Sigmoid colon (tissue), 7 donors: ENCODE measurements around the gene SH2D6. TPM values are rescaled to one million over a fixed set of nuclear protein-coding genes. Genes with fewer than 3 reads are reported as not detected.
A peak's percentile ranks its signal among the peaks of the same experiment; 100 is the strongest.

Source experiments
- DNase-seq: peaks from one replicate; pipeline ENCODE4 v3.0.0-alpha.2; 2019
- H3K27ac ChIP-seq, 4 donors: fragments of 200-600 bp; sonication (generic); one replicate each; pipeline ENCODE4 v1.5.1; 2016 to 2019; ENCODE audit warnings: mild to moderate bottlenecking in 1 of 4
- H3K27me3 ChIP-seq, 3 donors: fragments of 200-600 bp; sonication (generic); one replicate each; pipeline ENCODE4 v1.5.1; 2019; ENCODE audit warnings: mild to moderate bottlenecking in 1 of 3
- H3K36me3 ChIP-seq, 4 donors: fragments of 200-600 bp; sonication (generic); one replicate each; pipeline ENCODE4 v1.5.1; 2016 to 2019
- H3K4me1 ChIP-seq, 4 donors: fragments of 200-600 bp; sonication (generic); one replicate each; pipeline ENCODE4 v1.5.1; 2017 to 2019
- H3K4me3 ChIP-seq, 4 donors: fragments of 200-600 bp; sonication (generic); one replicate each; pipeline ENCODE4 v1.5.1; 2017 to 2019; ENCODE audit warnings: mild to moderate bottlenecking in 2 of 4, moderate library complexity in 1 of 4
- H3K9me3 ChIP-seq, 4 donors: fragments of 200-600 bp in 3 of 4; sonication (generic) in 3 of 4; one replicate each; pipeline versions ENCODE4 v1.5.1 to v1.6.1; 2013 to 2019
- CTCF ChIP-seq, 4 experiments: fragments of 450-650 bp in 3 of 4; fragments of 200-600 bp in 1 of 4; IDR thresholded peaks; one replicate each; pipeline ENCODE4 v1.5.1; 2016 to 2019; ENCODE audit warnings: antibody characterized with exemption in 4 of 4, mild to moderate bottlenecking in 3 of 4, moderate library complexity in 2 of 4
- EP300 ChIP-seq, 4 donors: sonication (generic); formaldehyde crosslinking; IDR thresholded peaks; one replicate each; pipeline ENCODE4 v1.6.1; 2017; ENCODE audit warnings: antibody characterized with exemption in 4 of 4
- POLR2A ChIP-seq, 2 donors: fragments of 450-650 bp; IDR thresholded peaks; one replicate each; pipeline ENCODE4 v1.6.1; 2016; ENCODE audit warnings: antibody characterized with exemption in 2 of 2, mild to moderate bottlenecking in 2 of 2, moderate library complexity in 2 of 2
- POLR2AphosphoS5 ChIP-seq, 4 donors: sonication (generic); formaldehyde crosslinking; IDR thresholded peaks; one replicate each; pipeline ENCODE4 v1.6.1; 2017; ENCODE audit warnings: antibody characterized with exemption in 4 of 4
- WGBS, 2 donors: extraction: QIAGEN DNeasy Blood & Tissue Kit; methylation state at CpG; one replicate each; pipeline ENCODE4 v1.1.7; 2013; 5-methylcytosine and 5-hydroxymethylcytosine counted together
- intact Hi-C: fragments of 100-400 bp; cut with DNase I; formaldehyde crosslinking; loops from one replicate; pipeline ENCODE4 v1.15.1; 2023
- polyA plus RNA-seq, 3 donors: library from polyadenylated mRNA; stranded (reverse); fragments of 200-250 nt; gene quantifications; one replicate each; pipeline ENCODE4 v1.2.3, GENCODE V29; 2013
- total RNA-seq, 4 donors: library from RNA; depleted of rRNA; stranded (reverse); fragments of >200 nt; gene quantifications; one replicate each; pipeline ENCODE4 v1.1.0, GENCODE V29; 2016
- donor health status: healthy with polysubstance abuse.
- donor health status: Bipolar disorder and iron deficiency.
- donor health status: healthy.

SH2D6 gene
- total and polyA plus RNA-seq, 7 donors: 2.8 to 14.6 (median 11.4) TPM; not detected in 4

DNA sequence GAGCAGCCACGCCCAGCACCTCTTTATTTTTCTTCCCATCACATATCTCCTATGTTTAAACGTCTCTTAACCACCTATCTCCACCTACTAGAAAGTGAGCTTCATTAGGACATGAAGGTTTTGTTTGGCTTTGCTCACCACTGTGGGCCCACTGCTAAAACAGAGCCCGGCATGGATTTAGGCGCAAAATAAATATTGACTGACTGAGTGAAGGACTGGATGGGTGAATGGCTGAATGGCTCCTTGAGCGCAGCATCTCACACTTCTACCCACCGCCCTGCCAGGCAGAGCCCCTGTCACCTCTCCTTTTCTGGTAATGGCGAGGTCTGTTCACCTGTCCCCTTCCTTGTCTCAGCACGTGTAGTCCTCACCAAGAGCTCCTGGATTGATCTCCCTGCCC lies 18.5 kb upstream of the SH2D6 start:
- peak; percentile 38 for DNase-seq
- peaks cover 0 to 7% (median 0%) of the 10 kb centered on the region in 4 donors for H3K36me3 ChIP-seq
- intact Hi-C loops: no loop called here
- H3K4me3 ChIP-seq: no peak overlapping the region
- no peaks in the 10 kb centered on the region for H3K9me3 ChIP-seq
- no peaks in the 10 kb centered on the region for H3K27me3 ChIP-seq
- WGBS, 2 donors: 94 to 95% methylated on average over 8 of the region's 8 CpGs
- no peak for TF ChIP-seq POLR2AphosphoS5 (IDR thresholded peaks at IDR 0.05)
- no peak for TF ChIP-seq CTCF (IDR thresholded peaks at IDR 0.05)
- no peak for TF ChIP-seq POLR2A (IDR thresholded peaks at IDR 0.05)
- no peak for TF ChIP-seq EP300 (IDR thresholded peaks at IDR 0.05)
- H3K4me1 ChIP-seq: peaks cover 0 to 27% (median 17%) of the 10 kb centered on the region in 4 donors
- peak overlapping the region in 1 of 4 donors; percentile 16 for H3K27ac ChIP-seq

GRCh38 chr2:85400541-85401463 lies 17.7 kb upstream of the SH2D6 start:
- Histone ChIP-seq H3K27me3 (no peaks in the 10 kb centered on the region), H3K27ac (peak overlapping the region in 2 of 4 donors; percentile 16 to 25), H3K36me3 (peaks cover 0 to 3% (median 0%) of the 10 kb centered on the region in 4 donors), H3K4me3 (no peak overlapping the region), H3K4me1 (peaks cover 0 to 27% (median 17%) of the 10 kb centered on the region in 4 donors), H3K9me3 (no peaks in the 10 kb centered on the region)
- WGBS, 2 donors: 90 to 93% methylated on average over 14 of the region's 14 CpGs
- intact Hi-C loops: no loop called here
- TF ChIP-seq CTCF (IDR thresholded peaks at IDR 0.05) (no peak), POLR2AphosphoS5 (IDR thresholded peaks at IDR 0.05) (no peak)
- peak; percentile 57 for DNase-seq

DNA sequence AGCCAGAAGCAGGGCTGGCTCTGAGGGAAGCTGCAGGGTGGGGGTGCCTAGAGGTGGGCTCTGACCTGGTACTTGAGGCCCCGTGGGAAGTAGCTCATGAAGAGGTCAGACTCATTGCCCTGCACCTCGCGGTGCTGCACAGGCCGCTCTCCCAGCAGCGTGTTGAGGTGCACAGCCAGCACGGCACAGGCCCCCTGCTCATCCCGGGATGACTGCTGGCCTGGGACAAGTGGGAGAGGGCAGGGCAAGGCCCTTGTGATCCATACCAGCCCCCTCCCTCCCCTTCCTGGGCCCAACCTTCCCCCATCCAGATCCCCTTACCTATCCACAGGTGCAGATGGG lies 17.1 kb upstream of the SH2D6 start:
- intact Hi-C loops: no loop called here
- 93% methylated on average over 7 of the region's 7 CpGs for WGBS, 2 donors

GRCh38 chr2:85401844-85402243 lies 16.7 kb upstream of the SH2D6 start:
- peak; percentile 60 for DNase-seq
- intact Hi-C loops: no loop called here
- peaks cover 0 to 17% (median 7%) of the 10 kb centered on the region in 4 donors for H3K4me1 ChIP-seq
- H3K27me3 ChIP-seq: no peaks in the 10 kb centered on the region
- no peaks in the 10 kb centered on the region for H3K9me3 ChIP-seq
- H3K36me3 ChIP-seq: peaks cover 0 to 3% (median 0%) of the 10 kb centered on the region in 4 donors
- H3K27ac ChIP-seq: no peak overlapping the region
- no peak overlapping the region for H3K4me3 ChIP-seq
- TF ChIP-seq POLR2A (IDR thresholded peaks at IDR 0.05): no peak
- TF ChIP-seq POLR2AphosphoS5 (IDR thresholded peaks at IDR 0.05): no peak
- TF ChIP-seq EP300 (IDR thresholded peaks at IDR 0.05): no peak
- TF ChIP-seq CTCF (IDR thresholded peaks at IDR 0.05): no peak
- 86 to 94% methylated on average over 8 of the region's 8 CpGs for WGBS, 2 donors

More for the DNA sequence above, 17.1 kb upstream of the SH2D6 start:
- Histone ChIP-seq H3K27ac (no peak overlapping the region), H3K4me1 (peaks cover 0 to 21% (median 11%) of the 10 kb centered on the region in 4 donors), H3K36me3 (peaks cover 0 to 3% (median 0%) of the 10 kb centered on the region in 4 donors), H3K27me3 (no peaks in the 10 kb centered on the region), H3K4me3 (no peak overlapping the region), H3K9me3 (no peaks in the 10 kb centered on the region)
- DNase-seq: peak; percentile 46
- TF ChIP-seq POLR2AphosphoS5 (IDR thresholded peaks at IDR 0.05) (no peak), EP300 (IDR thresholded peaks at IDR 0.05) (no peak), CTCF (IDR thresholded peaks at IDR 0.05) (no peak)
